GM12875 (cell line): Measurements from ENCODE around the gene CTCF.

Experiments
- H3K4me3 ChIP-seq: one replicate; pipeline ENCODE4 v1.5.1; 2011; ENCODE audit warnings: low read depth, low read length, control low read depth
- CTCF ChIP-seq: IDR thresholded peaks from 2 replicates; pipeline ENCODE4 v1.5.1; 2011; ENCODE audit warnings: low read depth, mild to moderate bottlenecking, control low read depth, inconsistent platforms, low read length, moderate library complexity, borderline replicate concordance; ENCODE audit not compliant: insufficient read depth

Gene CTCF

GRCh38 chr16:67661886-67662652 is 99.7 kb downstream of the CTCF start:
- TF ChIP-seq CTCF, result no peak
- H3K4me3 ChIP-seq, result no peak overlapping the region

- H3K4me3 ChIP-seq, result no peak overlapping the region
- TF ChIP-seq CTCF, result no peak
Measured at GRCh38 chr16:67662653-67663010, 100.3 kb downstream of the CTCF start.

- TF ChIP-seq CTCF, result peak; percentile 25; the same call in 1 of the 2 replicates
- H3K4me3 ChIP-seq, result no peak overlapping the region
Measured at GRCh38 chr16:67663151-67663876, 101.0 kb downstream of the CTCF start.

GRCh38 chr16:67663877-67664222 is 101.5 kb downstream of the CTCF start:
- TF ChIP-seq CTCF, result no peak
- H3K4me3 ChIP-seq, result no peak overlapping the region

- H3K4me3 ChIP-seq, result no peak overlapping the region
- TF ChIP-seq CTCF, result no peak
Measured at GRCh38 chr16:67664258-67664657, 101.9 kb downstream of the CTCF start.

GRCh38 chr16:67664871-67665270 is 102.5 kb downstream of the CTCF start:
- no peak for TF ChIP-seq CTCF
- H3K4me3 ChIP-seq, result no peak overlapping the region

GRCh38 chr16:67665598-67665997 is 103.3 kb downstream of the CTCF start:
- no peak for TF ChIP-seq CTCF
- H3K4me3 ChIP-seq, result no peak overlapping the region
